Ovary (tissue), 9 donors: ENCODE data around the gene WBP1. TPM values are rescaled to one million over a fixed set of nuclear protein-coding genes. Genes with fewer than 3 reads are reported as not detected.

Source experiments
- DNase-seq, 5 donors: peaks; one replicate each; pipeline ENCODE4 v3.0.0-alpha.2; 2019 to 2020
- H3K27ac ChIP-seq, 2 donors: fragments of 200-600 bp; one replicate each; pipeline versions ENCODE4 v1.5.1 to v1.8.0; 2019 to 2022
- H3K27me3 ChIP-seq: fragments of 200-600 bp; one replicate; pipeline ENCODE4 v1.8.0; 2022
- H3K36me3 ChIP-seq: fragments of 200-600 bp; sonication (generic); one replicate; pipeline ENCODE4 v1.5.1; 2019
- H3K4me1 ChIP-seq: one replicate; pipeline ENCODE4 v1.8.1; 2013; ENCODE audit warnings: mild to moderate bottlenecking, moderate library complexity; ENCODE audit not compliant: insufficient read depth
- H3K4me3 ChIP-seq: fragments of 200-600 bp; sonication (generic); one replicate; pipeline ENCODE4 v1.5.1; 2017
- H3K9me3 ChIP-seq, 2 donors: fragments of 200-600 bp in 1 of 2; sonication (generic) in 1 of 2; one replicate each; pipeline versions ENCODE4 v1.5.1 to v1.8.1; 2013 to 2019; ENCODE audit warnings: mild to moderate bottlenecking in 1 of 2, moderate library complexity in 1 of 2
- CTCF ChIP-seq, 3 donors: fragments of 450-650 bp in 2 of 3; fragments of 200-600 bp in 1 of 3; IDR thresholded peaks; one replicate each; pipeline versions ENCODE4 v1.5.1 to v1.8.0; 2016 to 2022; ENCODE audit warnings: antibody characterized with exemption in 3 of 3, mild to moderate bottlenecking in 1 of 3
- EP300 ChIP-seq: sonication (generic); formaldehyde crosslinking; IDR thresholded peaks from one replicate; pipeline ENCODE4 v1.6.1; 2017; ENCODE audit warnings: antibody characterized with exemption
- POLR2A ChIP-seq: fragments of 450-650 bp; IDR thresholded peaks from one replicate; pipeline ENCODE4 v1.6.1; 2017; ENCODE audit warnings: antibody characterized with exemption, mild to moderate bottlenecking, moderate library complexity
- WGBS, 3 donors: extraction: QIAGEN DNeasy Blood & Tissue Kit in 1 of 3; methylation state at CpG; one replicate each; pipeline versions ENCODE4 v1.1.5 to v1.1.7; 2013 to 2017; 5-methylcytosine and 5-hydroxymethylcytosine counted together
- intact Hi-C, 4 donors: fragments of 100-400 bp; cut with DNase I; formaldehyde crosslinking; loops; one replicate each; pipeline versions ENCODE4 v1.11.0 to v1.15.1; 2022 to 2023
- polyA plus RNA-seq, 2 donors: library from polyadenylated mRNA; stranded (reverse); fragments of 200-250 nt in 1 of 2; fragments of 350-450 nt in 1 of 2; fragmentation: Illumina TruSeq in 1 of 2; extraction: RNeasy Lipid Tissue Mini Kit (QIAGEN cat#74804) in 1 of 2; gene quantifications; one replicate each; pipeline ENCODE4 v1.2.3, GENCODE V29; 2013 to 2014
- total RNA-seq, 7 donors: library from RNA; depleted of rRNA in 2 of 7; stranded (reverse); fragments of >200 nt in 2 of 7; fragmentation: NEBNext Ultra II Directional in 3 of 7; extraction: Animal tissue kit (Norgen Biotek cat#: 25700) in 3 of 7; gene quantifications; one replicate each; pipeline versions ENCODE4 v1.1.0 to v1.2.4, GENCODE V29; 2016 to 2023
- donor health status: DM: no; HTN: no; CAD: no; lungs with moderate emphysema.
- donor health status: DM: no; HTN: no; CAD: no.
- donor health status: Bipolar disorder and iron deficiency.
- donor health status: DM: yes; HTN: yes; CAD: no.
- donor health status: DM: no; HTN: no; CAD: no.
- donor health status: DM: yes; HTN: yes; CAD: no.

The WBP1 gene
- total and polyA plus RNA-seq, 9 donors = 52.4 to 114 (median 73.3) TPM

- Histone ChIP-seq H3K4me1 (peaks cover 19% of the 10 kb centered on the region), H3K27ac (peak overlapping the region in 1 of 2 donors; percentile 15), H3K9me3 (no peaks in the 10 kb centered on the region), H3K36me3 (no peaks in the 10 kb centered on the region), H3K27me3 (no peaks in the 10 kb centered on the region), H3K4me3 (peak overlapping the region; percentile 44)
- DNase-seq = peak; percentile 51 to 71 (median 59)
- TF ChIP-seq EP300 (no peak), POLR2A (no peak), CTCF (IDR thresholded peaks at IDR 0.05) (peak in 2 of 3 donors; percentile 17 to 32)
- intact Hi-C loops = no loop called here
- 1 to 4% (median 2%) methylated on average over 61 to 66 of the region's 66 CpGs for WGBS, 3 donors
These were observed 43.1 kb upstream of the WBP1 start for GRCh38 chr2:74414881-74415761.

GRCh38 chr2:74415762-74416395 lies 42.4 kb upstream of the WBP1 start:
- Histone ChIP-seq H3K4me1 (peaks cover 20% of the 10 kb centered on the region), H3K27ac (no peak overlapping the region), H3K36me3 (no peaks in the 10 kb centered on the region), H3K4me3 (peak overlapping the region; percentile 44), H3K9me3 (no peaks in the 10 kb centered on the region), H3K27me3 (no peaks in the 10 kb centered on the region)
- TF ChIP-seq CTCF (IDR thresholded peaks at IDR 0.05) = no peak
- TF ChIP-seq EP300 = no peak
- no peak for TF ChIP-seq POLR2A
- DNase-seq = peak in 1 of 5 donors; percentile 48
- intact Hi-C loops = no loop called here
- 47 to 52% (median 50%) methylated on average over 35 of the region's 35 CpGs for WGBS, 3 donors

GRCh38 chr2:74416778-74417177 lies 41.5 kb upstream of the WBP1 start:
- DNase-seq = no peak
- no peaks in the 10 kb centered on the region for H3K9me3 ChIP-seq
- no peak overlapping the region for H3K4me3 ChIP-seq
- H3K27me3 ChIP-seq = no peaks in the 10 kb centered on the region
- no peaks in the 10 kb centered on the region for H3K36me3 ChIP-seq
- TF ChIP-seq EP300 (no peak), CTCF (IDR thresholded peaks at IDR 0.05) (no peak), POLR2A (no peak)
- intact Hi-C loops = no loop called here
- WGBS, 3 donors = 58 to 69% (median 63%) methylated on average over 3 of the region's 3 CpGs
- no peak overlapping the region for H3K27ac ChIP-seq
- H3K4me1 ChIP-seq = peaks cover 20% of the 10 kb centered on the region

- Histone ChIP-seq H3K27me3 (no peaks in the 10 kb centered on the region), H3K27ac (no peak overlapping the region), H3K9me3 (no peaks in the 10 kb centered on the region), H3K36me3 (no peaks in the 10 kb centered on the region), H3K4me1 (peaks cover 22% of the 10 kb centered on the region), H3K4me3 (no peak overlapping the region)
- intact Hi-C loops = no loop called here
- no peak for DNase-seq
- TF ChIP-seq POLR2A (no peak), EP300 (no peak), CTCF (IDR thresholded peaks at IDR 0.05) (no peak)
- WGBS, 3 donors = 77 to 84% (median 82%) methylated on average over 3 of the region's 3 CpGs
These were observed 41.0 kb upstream of the WBP1 start for GRCh38 chr2:74417197-74417596.
